Testis (tissue), 2 donors: ENCODE data around the gene HOTAIR.

Source experiments
- CTCF ChIP-seq, 3 experiments: fragments of 450-650 bp in 2 of 3; fragments of 200-600 bp in 1 of 3; sonication (generic) in 1 of 3; IDR thresholded peaks; one replicate each; pipeline ENCODE4 v1.5.1; 2016 to 2019; ENCODE audit warnings: antibody characterized with exemption in 3 of 3, mild to moderate bottlenecking in 2 of 3, moderate library complexity in 1 of 3
- POLR2A ChIP-seq: fragments of 450-650 bp; IDR thresholded peaks from one replicate; pipeline ENCODE4 v1.6.1; 2017; ENCODE audit warnings: antibody characterized with exemption, mild to moderate bottlenecking, moderate library complexity

GRCh38 chr12:54004063-54004840 lies 29.5 kb upstream of the HOTAIR start:
- TF ChIP-seq CTCF (IDR thresholded peaks at IDR 0.05), result no peak
- no peak for TF ChIP-seq POLR2A
